ENCODE data around the gene LEMD2. TPM values are rescaled to one million over a fixed set of nuclear protein-coding genes. Genes with fewer than 3 reads are reported as not detected.

LEMD2 gene
- total RNA-seq, 4 donors from 2014 or later = 36.4 to 65.3 (median 55.4) TPM

DNA sequence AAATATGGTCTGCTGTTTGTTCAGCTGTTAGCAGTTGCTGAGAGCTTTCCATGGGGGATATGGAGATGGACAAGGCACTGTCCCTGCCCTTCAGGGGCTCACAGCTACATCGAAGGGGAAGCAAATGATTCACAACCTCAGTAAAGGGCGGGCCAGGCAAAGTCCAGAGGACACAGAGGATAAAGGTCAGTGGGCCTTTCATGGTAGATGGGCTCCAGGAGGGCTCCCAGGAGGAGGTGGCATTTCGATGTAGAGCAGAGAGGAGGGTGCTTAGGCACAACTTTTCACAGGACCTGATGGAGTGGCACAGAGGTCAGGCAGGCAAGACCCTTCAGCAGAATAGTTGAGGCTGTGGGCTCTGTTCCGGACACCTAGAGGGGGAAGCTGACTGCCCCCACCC, 30.1 kb upstream of the LEMD2 start:
- no peak for DNase-seq (ENCODE audit: extremely low spot score)
- intact Hi-C loops (cut with DNase I) = no loop called here
- Histone ChIP-seq H3K4me1 (no peaks in the 10 kb centered on the region), H3K4me3 (no peak overlapping the region), H3K27me3 (peaks cover 0 to 62% (median 4%) of the 10 kb centered on the region in 4 donors), H3K27ac (replicated peaks in 1 of 4) (no peak overlapping the region), H3K9me3 (no peaks in the 10 kb centered on the region), H3K36me3 (no peaks in the 10 kb centered on the region)
- 80% methylated on average over 3 of the region's 4 CpGs for WGBS
- TF ChIP-seq EP300 (IDR thresholded peaks at IDR 0.05) (no peak), POLR2A (IDR thresholded peaks at IDR 0.05; ENCODE audit: low read depth) (no peak)

DNA sequence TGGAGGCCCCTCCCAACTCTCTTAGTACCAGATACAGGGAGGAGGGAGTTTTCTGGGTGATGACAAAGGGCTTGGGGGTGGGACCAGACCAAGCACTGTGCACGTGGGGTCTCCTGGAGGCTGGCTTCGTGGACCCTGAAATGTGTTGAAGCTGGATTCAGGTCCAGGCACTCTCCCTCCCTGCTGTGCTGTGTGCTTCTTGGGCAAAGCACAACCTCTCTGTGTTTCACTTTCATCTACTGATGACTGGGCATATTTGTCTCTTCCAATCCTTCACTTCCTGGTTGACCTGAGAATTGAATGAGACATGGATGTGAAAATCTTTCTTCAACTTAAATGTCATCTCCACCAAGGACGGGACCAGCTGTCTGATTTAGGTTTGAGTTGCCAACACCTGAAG, 29.4 kb upstream of the LEMD2 start:
- no peaks in the 10 kb centered on the region for H3K9me3 ChIP-seq
- no peaks in the 10 kb centered on the region for H3K4me1 ChIP-seq
- no peak overlapping the region for H3K27ac ChIP-seq (replicated peaks in 1 of 4)
- TF ChIP-seq POLR2AphosphoS5 (IDR thresholded peaks at IDR 0.05) (no peak), EP300 (IDR thresholded peaks at IDR 0.05) (no peak), POLR2A (IDR thresholded peaks at IDR 0.05; ENCODE audit: low read depth) (no peak)
- TF ChIP-seq, protein P1, sequence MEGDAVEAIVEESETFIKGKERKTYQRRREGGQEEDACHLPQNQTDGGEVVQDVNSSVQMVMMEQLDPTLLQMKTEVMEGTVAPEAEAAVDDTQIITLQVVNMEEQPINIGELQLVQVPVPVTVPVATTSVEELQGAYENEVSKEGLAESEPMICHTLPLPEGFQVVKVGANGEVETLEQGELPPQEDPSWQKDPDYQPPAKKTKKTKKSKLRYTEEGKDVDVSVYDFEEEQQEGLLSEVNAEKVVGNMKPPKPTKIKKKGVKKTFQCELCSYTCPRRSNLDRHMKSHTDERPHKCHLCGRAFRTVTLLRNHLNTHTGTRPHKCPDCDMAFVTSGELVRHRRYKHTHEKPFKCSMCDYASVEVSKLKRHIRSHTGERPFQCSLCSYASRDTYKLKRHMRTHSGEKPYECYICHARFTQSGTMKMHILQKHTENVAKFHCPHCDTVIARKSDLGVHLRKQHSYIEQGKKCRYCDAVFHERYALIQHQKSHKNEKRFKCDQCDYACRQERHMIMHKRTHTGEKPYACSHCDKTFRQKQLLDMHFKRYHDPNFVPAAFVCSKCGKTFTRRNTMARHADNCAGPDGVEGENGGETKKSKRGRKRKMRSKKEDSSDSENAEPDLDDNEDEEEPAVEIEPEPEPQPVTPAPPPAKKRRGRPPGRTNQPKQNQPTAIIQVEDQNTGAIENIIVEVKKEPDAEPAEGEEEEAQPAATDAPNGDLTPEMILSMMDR (IDR thresholded peaks at IDR 0.05) = no peak
- H3K27me3 ChIP-seq = peaks cover 0 to 63% (median 11%) of the 10 kb centered on the region in 4 donors
- 82% methylated on average over 3 of the region's 3 CpGs for WGBS
- no peak overlapping the region for H3K4me3 ChIP-seq
- no peaks in the 10 kb centered on the region for H3K36me3 ChIP-seq
- no peak for DNase-seq (ENCODE audit: extremely low spot score)
- intact Hi-C loops (cut with DNase I) = no loop called here

- H3K27me3 ChIP-seq = peaks cover 0 to 63% (median 14%) of the 10 kb centered on the region in 4 donors
These were observed 28.6 kb upstream of the LEMD2 start for GRCh38 chr6:33817489-33817888.

DNA sequence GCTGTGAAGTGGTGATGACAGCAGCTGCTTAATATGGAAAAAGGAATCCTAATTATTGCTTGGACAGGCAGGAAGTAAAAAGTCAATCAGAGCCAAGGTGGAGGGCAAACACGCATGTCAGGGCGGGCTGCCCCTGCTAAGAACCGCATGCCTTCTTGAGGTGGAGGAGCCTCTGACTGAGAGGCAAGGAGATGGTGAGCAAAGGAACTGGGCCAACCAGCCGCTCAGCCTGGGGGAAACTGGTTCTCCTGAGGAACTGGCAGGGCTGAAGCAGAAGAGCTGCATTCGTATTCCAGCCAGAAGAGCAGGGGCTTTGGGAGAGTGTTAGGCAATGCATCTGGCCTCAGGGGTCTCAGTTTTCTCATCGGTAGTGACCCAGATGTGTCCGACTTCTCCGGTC, 28.0 kb upstream of the LEMD2 start:
- no peak overlapping the region for H3K27ac ChIP-seq (replicated peaks in 1 of 4)
- intact Hi-C loops (cut with DNase I) = no loop called here
- H3K9me3 ChIP-seq = no peaks in the 10 kb centered on the region
- no peaks in the 10 kb centered on the region for H3K36me3 ChIP-seq
- H3K4me3 ChIP-seq = no peak overlapping the region
- H3K4me1 ChIP-seq = no peaks in the 10 kb centered on the region
- no peak for DNase-seq (ENCODE audit: extremely low spot score)
- 66% methylated on average over 8 of the region's 8 CpGs for WGBS
- TF ChIP-seq EP300 (IDR thresholded peaks at IDR 0.05) (no peak), POLR2AphosphoS5 (IDR thresholded peaks at IDR 0.05) (no peak), POLR2A (IDR thresholded peaks at IDR 0.05; ENCODE audit: low read depth) (no peak)
- TF ChIP-seq, protein P1 (IDR thresholded peaks at IDR 0.05) = no peak
- H3K27me3 ChIP-seq = peaks cover 0 to 65% (median 14%) of the 10 kb centered on the region in 4 donors

More at GRCh38 chr6:33817489-33817888, 28.6 kb upstream of the LEMD2 start:
- intact Hi-C loops (cut with DNase I) = no loop called here
- H3K9me3 ChIP-seq = no peaks in the 10 kb centered on the region
- no peak overlapping the region for H3K4me3 ChIP-seq
- no peaks in the 10 kb centered on the region for H3K4me1 ChIP-seq
- no peaks in the 10 kb centered on the region for H3K36me3 ChIP-seq
- no peak for TF ChIP-seq EP300 (IDR thresholded peaks at IDR 0.05)
- TF ChIP-seq, protein P1 (IDR thresholded peaks at IDR 0.05) = no peak
- TF ChIP-seq POLR2AphosphoS5 (IDR thresholded peaks at IDR 0.05) = no peak
- TF ChIP-seq POLR2A (IDR thresholded peaks at IDR 0.05; ENCODE audit: low read depth) = no peak
- DNase-seq (ENCODE audit: extremely low spot score) = no peak
- WGBS = 84% methylated on average over 5 of the region's 5 CpGs
- no peak overlapping the region for H3K27ac ChIP-seq (replicated peaks in 1 of 4)

DNA sequence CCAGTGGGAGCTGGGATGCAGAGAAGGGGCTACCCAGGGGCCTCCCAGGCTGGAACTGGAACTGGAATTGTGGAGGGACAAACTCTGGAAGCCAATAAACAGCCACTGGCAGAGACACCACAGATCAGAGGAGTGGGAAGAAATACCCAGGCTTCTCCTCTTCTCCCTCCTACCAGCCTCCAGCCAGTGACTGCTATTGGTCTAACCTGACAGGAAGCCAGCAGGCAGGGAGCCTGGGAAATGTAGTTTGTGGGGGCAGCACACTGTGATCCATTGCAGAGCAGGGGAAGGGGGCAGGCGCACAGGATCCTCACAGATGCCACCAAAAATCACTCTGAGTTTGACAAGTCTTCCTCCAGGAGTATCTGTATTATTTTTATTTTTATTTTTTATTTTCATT, 26.9 kb upstream of the LEMD2 start:
- H3K27ac ChIP-seq (replicated peaks in 1 of 4) = no peak overlapping the region

More for the DNA sequence above, 26.9 kb upstream of the LEMD2 start:
- WGBS = 35% methylated on average over 1 of the region's 1 CpG
- intact Hi-C loops (cut with DNase I) = no loop called here
- no peak for DNase-seq (ENCODE audit: extremely low spot score)
- H3K9me3 ChIP-seq = no peaks in the 10 kb centered on the region
- H3K4me1 ChIP-seq = no peaks in the 10 kb centered on the region
- TF ChIP-seq POLR2AphosphoS5 (IDR thresholded peaks at IDR 0.05) (no peak), POLR2A (IDR thresholded peaks at IDR 0.05; ENCODE audit: low read depth) (no peak), EP300 (IDR thresholded peaks at IDR 0.05) (no peak)
- TF ChIP-seq, protein P1 (IDR thresholded peaks at IDR 0.05) = no peak
- no peak overlapping the region for H3K4me3 ChIP-seq
- peaks cover 0 to 69% (median 14%) of the 10 kb centered on the region in 4 donors for H3K27me3 ChIP-seq
- H3K36me3 ChIP-seq = no peaks in the 10 kb centered on the region

Data from esophagus muscularis mucosa (tissue), 4 donors.